ENCODE measurements around the gene TFPI.
"Not testable (repeated sequence)": the region's sequence is repeated elsewhere in the genome, so short reads cannot be mapped to it uniquely, and the experiment has no call there.

TFPI gene

DNA sequence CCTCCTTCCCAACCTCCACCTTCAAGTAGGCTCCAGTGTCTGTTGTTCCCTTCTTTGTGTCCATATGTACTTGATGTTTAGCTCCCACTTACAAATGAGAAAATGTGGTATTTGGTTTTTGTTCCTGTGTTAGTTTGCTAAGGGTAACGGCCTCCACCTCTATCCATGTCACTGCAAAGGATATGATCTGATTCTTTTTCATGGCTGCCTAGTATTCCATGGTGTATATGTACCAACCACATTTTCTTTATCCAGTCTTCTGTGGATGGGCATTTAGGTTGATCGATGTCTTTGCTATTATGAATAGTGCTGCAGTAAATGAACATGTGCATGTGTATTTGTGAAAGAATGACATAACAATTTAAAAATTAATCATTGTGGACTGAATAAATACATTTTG is 19.5 kb upstream of the TFPI start:
- H3K36me3 ChIP-seq (replicated peaks): no peaks in the 10 kb centered on the region
- no peak for DNase-seq (ENCODE audit: low spot score in 2 of 2)
- no peaks in the 10 kb centered on the region for H3K27me3 ChIP-seq (ENCODE audit: low read depth)
- no peaks in the 10 kb centered on the region; the same call in 1 of the 2 replicates for H3K4me1 ChIP-seq
- H3K4me3 ChIP-seq: no peak overlapping the region
- in situ Hi-C loops (cut with MboI; ENCODE audit: low sequenced_read_pairs): no loop called here
- H3K9me3 ChIP-seq: no peaks in the 10 kb centered on the region

DNA sequence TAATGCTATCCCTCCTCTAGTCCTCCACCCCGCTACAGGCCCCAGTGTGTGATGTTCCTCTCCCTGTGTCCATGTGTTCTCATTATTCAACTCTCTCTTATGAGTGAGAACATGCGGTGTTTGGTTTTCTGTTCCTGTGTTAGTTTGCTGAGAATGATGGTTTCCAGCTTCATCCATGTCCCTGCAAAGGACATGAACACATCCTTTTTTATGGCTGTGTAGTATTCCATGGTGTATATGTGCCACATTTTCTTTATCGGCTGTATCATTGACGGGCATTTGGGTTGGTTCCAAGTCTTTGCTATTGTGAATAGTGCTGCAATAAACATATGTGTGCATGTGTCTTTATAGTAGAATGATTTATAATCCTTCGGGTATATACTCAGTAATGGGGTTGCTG is 17.8 kb upstream of the TFPI start:
- H3K9me3 ChIP-seq; H3K4me1 ChIP-seq; H3K4me3 ChIP-seq; H3K36me3 ChIP-seq (replicated peaks); in situ Hi-C loops (cut with MboI; ENCODE audit: low sequenced_read_pairs); DNase-seq (ENCODE audit: low spot score in 2 of 2); H3K27me3 ChIP-seq (ENCODE audit: low read depth): not testable (repeated sequence)

DNA sequence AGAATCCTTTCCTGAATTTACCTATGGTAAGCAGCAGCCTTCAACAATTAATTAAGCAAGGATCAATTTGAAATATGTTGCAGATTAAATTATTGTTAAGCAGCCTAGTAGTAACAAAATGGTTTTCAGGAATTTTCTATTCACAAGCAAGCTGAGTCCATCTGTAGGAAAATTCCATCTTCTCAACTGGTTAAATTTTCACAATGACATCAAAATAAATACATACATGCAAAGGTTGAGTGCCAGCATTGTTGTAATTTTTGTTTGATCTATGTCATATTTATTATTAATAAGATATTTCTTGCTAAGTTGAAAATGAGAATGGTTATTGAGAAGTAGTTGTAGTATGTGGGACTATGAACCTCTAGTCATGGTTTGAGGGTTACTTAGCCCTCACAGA is 15.3 kb upstream of the TFPI start:
- Histone ChIP-seq H3K4me3 (no peak overlapping the region), H3K27me3 (ENCODE audit: low read depth) (no peaks in the 10 kb centered on the region), H3K9me3 (no peaks in the 10 kb centered on the region), H3K36me3 (replicated peaks) (no peaks in the 10 kb centered on the region), H3K4me1 (no peaks in the 10 kb centered on the region)
- no peak for DNase-seq (ENCODE audit: low spot score in 2 of 2)
- in situ Hi-C loops (cut with MboI; ENCODE audit: low sequenced_read_pairs): no loop called here

DNA sequence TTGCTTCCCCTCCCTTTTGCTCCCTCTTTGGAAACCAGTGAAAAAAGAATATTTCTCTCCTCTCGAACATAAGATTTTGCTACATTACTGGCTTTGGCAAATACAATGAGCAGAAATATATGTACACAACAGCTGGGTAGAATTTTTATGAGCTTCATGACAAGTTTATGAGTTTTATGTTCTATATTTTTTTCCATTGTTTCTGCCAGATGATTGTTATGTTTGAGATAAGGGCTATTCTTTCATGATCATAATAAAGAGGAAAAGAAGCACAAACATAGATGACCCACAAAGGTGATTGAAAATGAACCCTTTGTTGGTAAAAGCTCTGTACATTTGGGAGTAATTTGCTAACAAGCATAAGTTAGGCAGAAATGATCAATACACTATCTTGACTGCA is 14.8 kb upstream of the TFPI start:
- Histone ChIP-seq H3K4me3 (no peak overlapping the region), H3K9me3 (no peaks in the 10 kb centered on the region), H3K36me3 (replicated peaks) (no peaks in the 10 kb centered on the region), H3K4me1 (no peaks in the 10 kb centered on the region), H3K27me3 (ENCODE audit: low read depth) (no peaks in the 10 kb centered on the region)
- in situ Hi-C loops (cut with MboI; ENCODE audit: low sequenced_read_pairs): no loop called here
- DNase-seq (ENCODE audit: low spot score in 2 of 2): no peak

DNA sequence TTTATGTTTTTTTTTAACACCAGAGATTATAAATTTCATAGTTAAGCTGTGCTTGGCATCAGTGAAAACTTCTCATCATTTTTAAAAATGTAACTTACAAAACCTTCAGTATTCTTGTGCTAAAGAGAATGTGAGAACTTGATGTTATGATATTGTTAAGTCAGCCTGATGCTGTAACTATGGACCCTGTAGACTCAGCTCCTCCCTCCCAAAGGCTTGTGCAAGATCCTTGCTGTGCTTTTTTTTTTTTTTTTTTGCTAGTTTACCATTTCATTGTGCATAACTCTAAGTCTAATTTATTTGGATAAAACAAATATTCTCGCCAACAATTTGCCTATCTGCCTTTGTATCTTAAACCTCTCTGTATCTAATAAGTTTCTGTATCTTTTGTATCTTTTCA is 12.9 kb upstream of the TFPI start:
- Histone ChIP-seq H3K9me3 (no peaks in the 10 kb centered on the region), H3K4me3 (no peak overlapping the region), H3K27me3 (ENCODE audit: low read depth) (no peaks in the 10 kb centered on the region), H3K4me1 (no peaks in the 10 kb centered on the region), H3K36me3 (replicated peaks) (no peaks in the 10 kb centered on the region)
- in situ Hi-C loops (cut with MboI; ENCODE audit: low sequenced_read_pairs): no loop called here
- no peak for DNase-seq (ENCODE audit: low spot score in 2 of 2)

DNA sequence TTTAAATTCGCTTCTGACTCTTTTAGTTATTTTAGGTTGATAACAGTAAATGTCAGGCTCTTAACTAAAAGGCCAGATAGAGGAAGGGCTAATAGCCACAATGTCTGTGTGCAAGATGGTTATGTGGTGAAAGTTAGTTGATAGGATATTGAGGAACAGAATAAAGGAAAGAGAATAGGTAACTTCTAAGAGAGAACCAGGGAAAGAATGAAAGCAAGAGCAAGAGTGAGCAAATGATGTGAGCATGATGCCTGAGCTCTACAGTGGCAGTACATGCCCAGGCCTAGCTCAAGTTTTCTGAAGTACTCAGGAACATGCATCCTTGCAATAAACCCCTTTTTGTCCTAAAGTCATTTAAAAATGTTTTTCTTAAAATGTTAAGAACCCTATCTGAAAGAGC is 12.5 kb upstream of the TFPI start:
- Histone ChIP-seq H3K9me3 (no peaks in the 10 kb centered on the region), H3K36me3 (replicated peaks) (no peaks in the 10 kb centered on the region), H3K4me1 (no peaks in the 10 kb centered on the region), H3K4me3 (no peak overlapping the region), H3K27me3 (ENCODE audit: low read depth) (no peaks in the 10 kb centered on the region)
- no peak for DNase-seq (ENCODE audit: low spot score in 2 of 2)
- in situ Hi-C loops (cut with MboI; ENCODE audit: low sequenced_read_pairs): no loop called here

DNA sequence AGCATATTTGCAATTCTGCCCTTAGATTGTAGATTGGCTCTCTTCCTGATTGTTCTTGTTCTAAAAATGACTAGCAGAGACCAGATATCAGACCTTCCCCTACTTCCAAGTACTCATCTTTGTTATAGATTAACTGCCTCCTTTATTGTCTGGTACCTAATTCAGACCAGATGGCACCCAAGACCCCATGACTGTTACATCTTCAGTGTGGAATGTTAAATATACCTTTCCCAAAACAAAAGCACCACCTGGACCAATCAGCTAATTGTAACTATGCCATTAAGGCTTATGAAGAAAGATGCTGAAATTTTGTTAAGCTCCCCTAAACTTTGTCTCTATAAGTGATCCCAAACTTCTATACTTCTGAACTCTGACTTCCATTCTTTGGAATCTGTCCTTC is 12.0 kb upstream of the TFPI start:
- H3K4me3 ChIP-seq: no peak overlapping the region
- no peak for DNase-seq (ENCODE audit: low spot score in 2 of 2)
- in situ Hi-C loops (cut with MboI; ENCODE audit: low sequenced_read_pairs): no loop called here

DNA sequence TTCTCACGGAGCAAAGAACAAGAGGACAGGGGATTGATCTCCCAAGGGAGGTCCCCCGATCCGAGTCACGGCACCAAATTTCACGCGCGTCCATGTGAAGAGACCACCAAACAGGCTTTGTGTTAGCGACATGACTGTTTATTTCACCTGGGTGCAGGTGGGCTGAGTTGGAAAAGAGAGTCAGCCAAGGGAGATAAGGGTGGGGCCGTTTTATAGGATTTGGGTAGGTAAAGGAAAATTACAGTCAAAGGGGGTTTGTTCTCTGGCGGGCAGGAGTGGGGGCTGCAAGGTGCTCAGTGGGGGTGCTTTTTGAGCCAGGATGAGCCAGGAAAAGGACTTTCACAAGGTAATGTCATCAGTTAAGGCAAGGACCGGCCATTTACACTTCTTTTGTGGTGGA is 11.4 kb upstream of the TFPI start:
- H3K36me3 ChIP-seq (replicated peaks); in situ Hi-C loops (cut with MboI; ENCODE audit: low sequenced_read_pairs); H3K27me3 ChIP-seq (ENCODE audit: low read depth); DNase-seq (ENCODE audit: low spot score in 2 of 2); H3K4me3 ChIP-seq; H3K4me1 ChIP-seq; H3K9me3 ChIP-seq: not testable (repeated sequence)

More for the DNA sequence above, 12.0 kb upstream of the TFPI start:
- Histone ChIP-seq H3K36me3 (replicated peaks) (no peaks in the 10 kb centered on the region), H3K27me3 (ENCODE audit: low read depth) (no peaks in the 10 kb centered on the region), H3K4me1 (no peaks in the 10 kb centered on the region), H3K9me3 (no peaks in the 10 kb centered on the region)

DNA sequence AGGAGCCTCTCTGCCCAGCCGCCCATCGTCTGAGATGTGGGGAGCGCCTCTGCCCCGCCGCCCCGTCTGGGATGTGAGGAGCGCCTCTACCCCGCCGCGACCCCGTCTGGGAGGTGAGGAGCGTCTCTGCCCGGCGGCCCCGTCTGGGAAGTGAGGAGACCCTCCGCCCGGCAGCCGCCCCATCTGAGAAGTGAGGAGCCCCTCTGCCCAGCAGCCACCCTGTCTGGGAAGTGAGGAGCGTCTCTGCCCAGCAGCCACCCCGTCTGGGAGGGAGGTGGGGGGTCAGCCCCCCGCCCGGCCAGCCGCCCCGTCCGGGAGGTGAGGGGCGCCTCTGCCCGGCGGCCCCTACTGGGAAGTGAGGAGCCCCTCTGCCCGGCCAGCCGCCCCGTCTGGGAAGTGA is 2.3 kb upstream of the TFPI start:
- H3K9me3 ChIP-seq; DNase-seq (ENCODE audit: low spot score in 2 of 2); H3K4me1 ChIP-seq; in situ Hi-C loops (cut with MboI; ENCODE audit: low sequenced_read_pairs); H3K4me3 ChIP-seq; H3K27me3 ChIP-seq (ENCODE audit: low read depth); H3K36me3 ChIP-seq (replicated peaks): not testable (repeated sequence)

DNA sequence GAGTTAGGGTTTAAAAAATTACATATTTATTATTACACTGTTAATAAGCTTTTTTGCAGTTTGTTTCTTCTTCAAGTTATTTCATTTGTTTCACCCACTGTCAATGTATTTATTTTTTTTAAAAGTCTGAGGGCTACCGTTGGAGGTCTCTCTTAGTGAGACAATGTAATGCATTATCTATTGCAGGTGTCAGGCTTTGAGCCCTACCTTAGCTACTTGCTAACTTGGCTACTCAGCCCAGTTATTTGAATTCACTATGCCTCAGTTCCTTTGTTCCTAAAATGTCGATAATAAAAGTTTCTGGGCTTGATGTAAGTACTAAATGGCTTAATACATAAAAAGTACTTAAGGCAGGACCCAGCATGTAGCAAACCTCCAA is 458 bp upstream of the TFPI start:
- H3K27me3 ChIP-seq (ENCODE audit: low read depth): no peaks in the 10 kb centered on the region
- no peaks in the 10 kb centered on the region for H3K4me1 ChIP-seq
- no peak for DNase-seq (ENCODE audit: low spot score in 2 of 2)
- no peaks in the 10 kb centered on the region for H3K9me3 ChIP-seq
- no peak overlapping the region for H3K4me3 ChIP-seq
- in situ Hi-C loops (cut with MboI; ENCODE audit: low sequenced_read_pairs): no loop called here
- H3K36me3 ChIP-seq (replicated peaks): no peaks in the 10 kb centered on the region

DNA sequence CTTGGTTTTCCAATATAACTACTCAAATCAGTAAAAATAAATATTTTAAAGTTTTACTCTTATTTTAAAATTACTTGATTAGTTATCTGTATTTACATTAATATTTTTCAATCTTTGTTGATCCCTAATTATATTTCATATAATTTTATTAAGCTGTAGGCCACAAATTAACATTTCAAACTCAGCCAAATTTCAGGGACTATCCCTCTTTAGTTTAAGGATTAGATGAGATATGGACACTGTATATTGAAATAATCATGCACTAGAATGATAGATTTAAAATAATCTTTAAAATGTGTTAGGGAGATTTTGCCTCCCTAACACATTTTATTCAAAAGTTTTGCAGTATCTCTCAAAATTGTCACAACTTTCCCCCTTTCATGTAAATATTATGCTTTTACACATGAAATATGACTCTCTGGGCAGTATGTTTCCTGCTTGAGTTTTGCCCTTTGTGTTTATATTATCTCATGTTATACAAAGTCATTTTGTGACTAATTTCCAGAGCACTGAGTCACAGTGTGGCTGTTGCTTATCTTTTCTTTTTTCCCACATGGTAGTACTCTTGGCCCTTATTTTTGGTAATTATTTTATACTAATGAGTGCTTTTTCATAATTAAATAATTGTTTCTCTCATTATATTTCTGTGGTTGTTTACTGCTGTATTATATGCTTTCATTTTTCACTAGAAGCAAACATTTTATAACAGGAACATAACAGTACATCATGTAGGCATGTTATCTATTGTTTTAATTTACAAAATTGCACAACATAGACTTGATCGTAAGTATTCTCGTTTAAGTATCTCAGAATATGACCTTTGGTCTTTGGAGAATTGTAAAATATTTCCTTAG is 1.2 kb downstream of the TFPI start:
- Histone ChIP-seq H3K9me3 (no peaks in the 10 kb centered on the region), H3K36me3 (replicated peaks) (no peaks in the 10 kb centered on the region), H3K4me1 (no peaks in the 10 kb centered on the region), H3K27me3 (ENCODE audit: low read depth) (no peaks in the 10 kb centered on the region), H3K4me3 (no peak overlapping the region)
- in situ Hi-C loops (cut with MboI; ENCODE audit: low sequenced_read_pairs): no loop called here
- no peak for DNase-seq (ENCODE audit: low spot score in 2 of 2)

DNA sequence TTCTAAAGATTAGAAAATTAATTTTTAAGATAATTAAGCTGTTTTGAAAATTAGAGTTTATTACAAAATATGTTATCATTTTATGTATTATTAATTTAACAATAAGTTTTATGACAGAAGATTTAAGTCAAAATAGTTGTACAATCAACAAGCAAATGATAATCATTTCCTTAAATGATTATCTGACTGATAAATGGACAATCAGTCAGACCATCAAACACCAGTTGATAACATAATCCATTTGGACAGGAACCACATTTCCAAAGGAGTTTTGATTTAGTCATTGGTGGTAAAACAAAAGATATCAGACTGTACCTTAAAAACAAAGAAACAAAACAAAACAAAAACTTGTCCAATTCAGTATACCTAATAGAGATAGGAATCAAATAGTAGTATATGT is 1.9 kb downstream of the TFPI start:
- in situ Hi-C loops (cut with MboI; ENCODE audit: low sequenced_read_pairs): no loop called here
- H3K27me3 ChIP-seq (ENCODE audit: low read depth): no peaks in the 10 kb centered on the region
- H3K4me1 ChIP-seq: no peaks in the 10 kb centered on the region
- DNase-seq (ENCODE audit: low spot score in 2 of 2): no peak
- H3K4me3 ChIP-seq: no peak overlapping the region
- H3K36me3 ChIP-seq (replicated peaks): no peaks in the 10 kb centered on the region
- no peaks in the 10 kb centered on the region for H3K9me3 ChIP-seq

DNA sequence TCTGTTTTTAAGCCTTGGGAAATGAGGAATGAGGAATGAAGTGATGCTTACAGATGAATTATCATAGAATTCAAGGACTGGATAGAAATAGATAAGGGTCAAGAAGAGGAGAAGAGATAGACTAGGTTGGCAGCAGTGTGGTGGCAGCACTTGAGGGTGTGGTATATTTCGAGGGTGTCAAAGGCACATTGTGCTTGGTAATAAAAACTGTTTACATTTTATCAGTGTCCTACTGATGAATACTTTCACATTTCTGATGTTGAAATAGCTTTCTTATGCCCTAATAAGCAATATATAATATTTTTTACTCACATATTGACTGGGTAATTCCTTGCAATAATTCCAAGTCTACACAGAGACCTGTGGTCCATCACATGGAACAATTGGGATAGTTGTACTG is 3.4 kb downstream of the TFPI start:
- Histone ChIP-seq H3K4me1 (no peaks in the 10 kb centered on the region), H3K27me3 (ENCODE audit: low read depth) (no peaks in the 10 kb centered on the region), H3K36me3 (replicated peaks) (no peaks in the 10 kb centered on the region), H3K4me3 (no peak overlapping the region), H3K9me3 (no peaks in the 10 kb centered on the region)
- in situ Hi-C loops (cut with MboI; ENCODE audit: low sequenced_read_pairs): no loop called here
- DNase-seq (ENCODE audit: low spot score in 2 of 2): no peak

DNA sequence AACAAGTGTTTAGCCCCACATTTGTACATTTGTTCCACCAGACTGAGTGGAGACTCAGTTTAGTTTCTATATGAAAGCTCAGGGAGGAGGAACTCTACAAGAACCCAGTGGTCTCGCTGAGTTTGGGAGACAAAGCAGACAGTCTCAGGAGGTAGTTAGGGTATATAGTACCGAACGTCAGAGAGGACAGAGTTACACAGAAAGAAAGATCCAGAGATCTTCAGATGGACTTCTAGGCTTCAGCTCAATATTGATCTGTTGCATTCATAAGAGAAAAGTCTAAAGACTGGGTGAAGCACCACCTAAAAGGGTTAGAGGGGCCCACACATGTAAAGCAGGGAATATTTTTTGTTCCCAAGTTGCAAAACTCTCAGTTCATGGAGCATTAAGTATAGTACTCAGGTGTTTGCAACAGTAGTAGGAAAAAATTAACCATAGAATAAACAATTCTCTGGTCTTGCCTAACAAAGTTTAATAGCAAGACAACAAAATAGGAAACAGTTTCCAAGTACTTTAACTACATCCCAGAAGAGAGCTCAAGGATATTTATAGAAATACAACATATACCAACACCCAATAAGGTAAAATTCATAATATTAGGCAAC is 4.2 kb downstream of the TFPI start:
- in situ Hi-C loops (cut with MboI; ENCODE audit: low sequenced_read_pairs): no loop called here
- Histone ChIP-seq H3K4me1 (no peaks in the 10 kb centered on the region), H3K27me3 (ENCODE audit: low read depth) (no peaks in the 10 kb centered on the region), H3K9me3 (no peaks in the 10 kb centered on the region), H3K36me3 (replicated peaks) (no peaks in the 10 kb centered on the region), H3K4me3 (no peak overlapping the region)
- DNase-seq (ENCODE audit: low spot score in 2 of 2): no peak

DNA sequence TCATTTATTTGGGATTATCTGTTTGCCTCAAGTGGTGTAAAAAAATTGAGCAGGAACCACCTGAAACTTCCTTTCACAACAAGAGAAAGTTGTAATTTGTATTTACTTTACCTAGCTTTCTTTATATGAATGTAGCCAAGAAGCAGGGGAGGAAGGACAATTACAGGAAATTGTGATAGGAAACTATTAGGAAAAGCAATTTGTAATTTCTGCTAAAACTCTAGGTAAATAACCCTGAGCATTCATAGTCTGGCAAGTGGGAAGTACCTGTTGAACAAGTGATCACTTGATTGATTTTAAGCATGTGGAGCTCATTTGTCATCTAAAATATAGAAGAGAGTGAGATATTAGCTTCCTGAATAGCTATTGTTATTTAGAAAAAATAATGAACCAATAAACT is 5.0 kb downstream of the TFPI start:
- Histone ChIP-seq H3K27me3 (ENCODE audit: low read depth) (no peaks in the 10 kb centered on the region), H3K4me3 (no peak overlapping the region), H3K9me3 (no peaks in the 10 kb centered on the region), H3K36me3 (replicated peaks) (no peaks in the 10 kb centered on the region), H3K4me1 (no peaks in the 10 kb centered on the region)
- in situ Hi-C loops (cut with MboI; ENCODE audit: low sequenced_read_pairs): no loop called here
- no peak for DNase-seq (ENCODE audit: low spot score in 2 of 2)
